Activated naive CD4-positive, alpha-beta T cell treated with anti-CD3 and anti-CD28 coated beads for 36 hours (primary cell): Measurements from ENCODE around the gene SPATA31C2. TPM values are rescaled to one million over a fixed set of nuclear protein-coding genes. Genes with fewer than 3 reads are reported as not detected.
"Not testable (repeated sequence)": the region's sequence is repeated elsewhere in the genome, so short reads cannot be mapped to it uniquely, and the experiment has no call there.

Experiments used
- CTCF ChIA-PET: fragments of 350-600 bp; sonication (Branson Sonifier 250); formaldehyde crosslinking; loops from one replicate; lab custom pipeline; 2021; ENCODE audit warnings: antibody characterized with exemption; lab: Charles Lee
- DNase-seq: peaks from one replicate; pipeline ENCODE4 v3.0.0-alpha.2; 2020
- H3K27ac Mint-ChIP-seq: one replicate; pipeline ENCODE4 v1.8.0; 2021; ENCODE audit warnings: mild to moderate bottlenecking, mixed read lengths
- H3K27me3 Mint-ChIP-seq: one replicate; pipeline ENCODE4 v1.8.0; 2021; ENCODE audit warnings: low read depth, mixed read lengths
- H3K36me3 Mint-ChIP-seq: one replicate; pipeline ENCODE4 v1.8.0; 2021; ENCODE audit warnings: low read depth, mixed read lengths
- H3K4me1 Mint-ChIP-seq: one replicate; pipeline ENCODE4 v1.8.0; 2021; ENCODE audit warnings: low read depth, mixed read lengths
- H3K4me3 Mint-ChIP-seq: one replicate; pipeline ENCODE4 v1.8.0; 2021; ENCODE audit warnings: mild to moderate bottlenecking, moderate library complexity, mixed read lengths
- H3K9me3 Mint-ChIP-seq: one replicate; pipeline ENCODE4 v1.8.0; 2021; ENCODE audit warnings: mixed read lengths
- intact Hi-C: fragments of 100-400 bp; cut with micrococcal nuclease; formaldehyde crosslinking; loops from one replicate; pipeline ENCODE4 v1.15.1; 2023
- total RNA-seq, 2 experiments: library from RNA; stranded (reverse); gene quantifications; one replicate each; pipeline ENCODE4 v1.2.3, GENCODE V29; 2021

Gene SPATA31C2
- total RNA-seq, 2 experiments from 2014 or later = not detected

- peaks cover 5% of the 10 kb centered on the region for H3K9me3 Mint-ChIP-seq
- intact Hi-C loops = loop anchor here (5.0 to 10.0 kb wide), 2 partner anchors 65 to 423 kb away; no protein-coding TSS in a partner anchor
- CTCF ChIA-PET = interaction anchor here (0.7 to 0.8 kb wide), 3 partner anchors 222 to 632 kb away, joined by 4 read pairs; no protein-coding TSS in a partner anchor
- no peak overlapping the region for H3K27ac Mint-ChIP-seq
- no peaks in the 10 kb centered on the region for H3K36me3 Mint-ChIP-seq
- no peak for DNase-seq
- no peak overlapping the region for H3K4me3 Mint-ChIP-seq
- H3K27me3 Mint-ChIP-seq = peaks cover 7% of the 10 kb centered on the region
- H3K4me1 Mint-ChIP-seq = peaks cover 4% of the 10 kb centered on the region
Measured at GRCh38 chr9:88169700-88170099, 31.4 kb upstream of the SPATA31C2 start.

GRCh38 chr9:88168564-88168963 is 30.3 kb upstream of the SPATA31C2 start:
- Mint-ChIP-seq H3K4me1 (peaks cover 4% of the 10 kb centered on the region), H3K27ac (no peak overlapping the region), H3K27me3 (peaks cover 5% of the 10 kb centered on the region), H3K4me3 (no peak overlapping the region), H3K36me3 (no peaks in the 10 kb centered on the region), H3K9me3 (peaks cover 5% of the 10 kb centered on the region)
- intact Hi-C loops = no loop called here
- CTCF ChIA-PET = interaction anchor here (0.6 kb wide), 1 partner anchor 450 kb away, joined by 6 read pairs; no protein-coding TSS in a partner anchor
- no peak for DNase-seq

- Mint-ChIP-seq H3K27me3 (peaks cover 5% of the 10 kb centered on the region), H3K4me1 (no peaks in the 10 kb centered on the region), H3K27ac (no peak overlapping the region), H3K36me3 (no peaks in the 10 kb centered on the region), H3K9me3 (peaks cover 5% of the 10 kb centered on the region), H3K4me3 (no peak overlapping the region)
- DNase-seq = no peak
- intact Hi-C loops = no loop called here
- CTCF ChIA-PET = no interaction called here
Measured at GRCh38 chr9:88166660-88167059, 28.4 kb upstream of the SPATA31C2 start.

- H3K27me3 Mint-ChIP-seq = peaks cover 16% of the 10 kb centered on the region
- no peak for DNase-seq
Measured at GRCh38 chr9:88164850-88165249, 26.6 kb upstream of the SPATA31C2 start.

GRCh38 chr9:88161144-88161543 is 22.9 kb upstream of the SPATA31C2 start:
- intact Hi-C loops = no loop called here
- H3K4me1 Mint-ChIP-seq = no peaks in the 10 kb centered on the region
- H3K36me3 Mint-ChIP-seq = no peaks in the 10 kb centered on the region
- no peak overlapping the region for H3K27ac Mint-ChIP-seq
- DNase-seq = no peak
- H3K27me3 Mint-ChIP-seq = peaks cover 14% of the 10 kb centered on the region
- no peaks in the 10 kb centered on the region for H3K9me3 Mint-ChIP-seq
- no peak overlapping the region for H3K4me3 Mint-ChIP-seq
- CTCF ChIA-PET = no interaction called here

More at GRCh38 chr9:88164850-88165249, 26.6 kb upstream of the SPATA31C2 start:
- CTCF ChIA-PET = no interaction called here
- Mint-ChIP-seq H3K4me1 (no peaks in the 10 kb centered on the region), H3K27ac (no peak overlapping the region), H3K36me3 (no peaks in the 10 kb centered on the region), H3K4me3 (no peak overlapping the region), H3K9me3 (peaks cover 5% of the 10 kb centered on the region)
- intact Hi-C loops = no loop called here

- H3K27me3 Mint-ChIP-seq = peaks cover 43% of the 10 kb centered on the region
- CTCF ChIA-PET = no interaction called here
- no peak overlapping the region for H3K27ac Mint-ChIP-seq
- no peaks in the 10 kb centered on the region for H3K9me3 Mint-ChIP-seq
- H3K4me3 Mint-ChIP-seq = no peak overlapping the region
- no peaks in the 10 kb centered on the region for H3K36me3 Mint-ChIP-seq
- no peaks in the 10 kb centered on the region for H3K4me1 Mint-ChIP-seq
- DNase-seq = no peak
- intact Hi-C loops = no loop called here
Measured at GRCh38 chr9:88143957-88144625, 5.8 kb upstream of the SPATA31C2 start.

GRCh38 chr9:88143179-88143578 is 4.9 kb upstream of the SPATA31C2 start:
- CTCF ChIA-PET = no interaction called here
- DNase-seq = no peak
- Mint-ChIP-seq H3K36me3 (no peaks in the 10 kb centered on the region), H3K9me3 (no peaks in the 10 kb centered on the region), H3K4me3 (no peak overlapping the region), H3K4me1 (no peaks in the 10 kb centered on the region), H3K27me3 (peaks cover 39% of the 10 kb centered on the region), H3K27ac (no peak overlapping the region)
- intact Hi-C loops = no loop called here

GRCh38 chr9:88133552-88133951 is 4.7 kb downstream of the SPATA31C2 start:
- H3K4me1 Mint-ChIP-seq, H3K4me3 Mint-ChIP-seq, H3K9me3 Mint-ChIP-seq, H3K27ac Mint-ChIP-seq, H3K27me3 Mint-ChIP-seq, intact Hi-C loops, CTCF ChIA-PET, H3K36me3 Mint-ChIP-seq: not testable (repeated sequence)
- DNase-seq = peak; percentile 14

GRCh38 chr9:88129556-88129955 is 8.7 kb downstream of the SPATA31C2 start:
- H3K4me3 Mint-ChIP-seq, CTCF ChIA-PET: not testable (repeated sequence)

GRCh38 chr9:88127700-88128300 is 10.5 kb downstream of the SPATA31C2 start:
- CTCF ChIA-PET, DNase-seq, H3K27me3 Mint-ChIP-seq, H3K36me3 Mint-ChIP-seq, H3K9me3 Mint-ChIP-seq, H3K4me1 Mint-ChIP-seq, intact Hi-C loops, H3K27ac Mint-ChIP-seq, H3K4me3 Mint-ChIP-seq: not testable (repeated sequence)

More at GRCh38 chr9:88129556-88129955, 8.7 kb downstream of the SPATA31C2 start:
- H3K4me1 Mint-ChIP-seq, intact Hi-C loops, DNase-seq, H3K36me3 Mint-ChIP-seq, H3K9me3 Mint-ChIP-seq, H3K27me3 Mint-ChIP-seq, H3K27ac Mint-ChIP-seq: not testable (repeated sequence)

GRCh38 chr9:88123413-88123812 is 14.9 kb downstream of the SPATA31C2 start:
- H3K9me3 Mint-ChIP-seq, H3K4me1 Mint-ChIP-seq, DNase-seq, H3K36me3 Mint-ChIP-seq, H3K4me3 Mint-ChIP-seq, intact Hi-C loops, CTCF ChIA-PET, H3K27me3 Mint-ChIP-seq, H3K27ac Mint-ChIP-seq: not testable (repeated sequence)

GRCh38 chr9:88118121-88118520 is 20.2 kb downstream of the SPATA31C2 start:
- CTCF ChIA-PET, H3K27me3 Mint-ChIP-seq, H3K36me3 Mint-ChIP-seq: not testable (repeated sequence)

More at GRCh38 chr9:88118121-88118520, 20.2 kb downstream of the SPATA31C2 start:
- H3K27ac Mint-ChIP-seq, H3K4me1 Mint-ChIP-seq, intact Hi-C loops, DNase-seq, H3K4me3 Mint-ChIP-seq, H3K9me3 Mint-ChIP-seq: not testable (repeated sequence)
